SKM-1 (cell line): ENCODE measurements around the gene RCCD1.
"Not testable (repeated sequence)": the region's sequence is repeated elsewhere in the genome, so short reads cannot be mapped to it uniquely, and the experiment has no call there.

Experiments
- DNase-seq: peaks from one replicate; lab custom pipeline; 2025; ENCODE audit not compliant: unreplicated experiment; lab: John Stamatoyannopoulos, UW

RCCD1 gene

GRCh38 chr15:90918034-90918788 lies 36.5 kb upstream of the RCCD1 start:
- DNase-seq, result no peak

GRCh38 chr15:90918835-90919234 lies 35.8 kb upstream of the RCCD1 start:
- no peak for DNase-seq

GRCh38 chr15:90921887-90922286 lies 32.8 kb upstream of the RCCD1 start:
- DNase-seq, result no peak

DNA sequence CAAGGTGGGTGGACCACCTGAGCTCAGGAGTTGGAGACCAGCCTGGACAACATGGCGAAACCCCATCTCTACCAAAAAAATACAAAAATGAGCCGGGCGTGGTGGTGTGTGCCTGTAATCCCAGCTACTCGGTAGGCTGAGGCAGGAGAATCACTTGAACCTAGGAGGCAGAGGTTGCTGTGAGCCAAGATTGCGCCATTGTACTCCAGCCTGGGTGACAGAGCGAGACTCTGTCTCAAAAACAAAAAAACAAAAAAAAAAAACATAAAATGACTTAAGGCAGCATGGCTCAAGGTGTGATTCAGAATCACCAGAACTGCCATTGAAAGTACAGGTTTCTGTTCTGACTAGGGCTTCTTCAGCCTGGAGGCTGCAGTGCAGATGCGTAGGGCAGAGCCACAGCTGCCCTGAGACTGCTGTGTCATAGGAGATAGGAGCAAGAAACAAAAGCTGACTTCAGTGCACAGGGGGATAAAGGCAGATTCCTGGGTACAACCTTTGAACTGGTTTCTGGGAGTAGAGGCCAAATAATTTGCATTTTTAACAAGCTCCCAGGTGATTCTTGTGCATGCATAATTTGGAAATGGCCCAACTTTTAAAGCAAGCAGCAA lies 31.9 kb upstream of the RCCD1 start:
- not testable (repeated sequence) for DNase-seq

GRCh38 chr15:90924375-90924774 lies 30.3 kb upstream of the RCCD1 start:
- no peak for DNase-seq

- not testable (repeated sequence) for DNase-seq
Measured at GRCh38 chr15:90926766-90927165, 27.9 kb upstream of the RCCD1 start.

DNA sequence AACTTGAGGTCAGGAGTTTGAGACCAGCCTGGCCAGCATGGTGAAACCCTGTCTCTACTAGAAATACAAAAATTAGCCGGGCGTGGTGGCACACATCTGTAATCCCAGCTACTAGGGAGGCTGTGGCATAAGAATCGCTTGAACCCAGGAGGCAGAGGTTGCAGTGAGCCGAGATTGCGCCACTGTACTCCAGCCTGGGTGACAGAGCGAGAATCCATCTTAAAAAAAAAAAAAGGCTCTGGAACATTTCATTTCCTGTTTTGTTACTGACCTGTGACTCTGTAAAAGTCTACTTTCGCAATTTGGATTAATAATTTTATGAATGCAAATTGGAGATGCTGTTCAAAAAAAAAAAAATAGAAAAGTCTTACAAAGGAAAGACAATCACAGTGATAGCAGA lies 26.6 kb upstream of the RCCD1 start:
- not testable (repeated sequence) for DNase-seq

- DNase-seq, result no peak
Measured at GRCh38 chr15:90929246-90930019, 25.3 kb upstream of the RCCD1 start.

- DNase-seq, result no peak
Measured at GRCh38 chr15:90930861-90931574, 23.7 kb upstream of the RCCD1 start.

DNA sequence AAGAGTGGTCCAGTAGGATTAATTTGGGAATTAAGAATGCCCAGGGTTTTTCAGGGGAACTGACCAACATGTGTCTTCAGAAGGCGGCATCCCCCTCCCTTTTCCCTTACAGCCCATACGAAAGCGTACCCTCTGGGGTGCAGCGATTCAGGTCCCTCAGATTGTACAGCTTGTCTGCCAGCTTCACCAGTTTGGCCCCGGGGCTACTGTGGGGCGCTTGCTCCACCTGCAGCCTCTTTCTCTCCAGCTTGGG lies 23.2 kb upstream of the RCCD1 start:
- DNase-seq, result no peak

DNA sequence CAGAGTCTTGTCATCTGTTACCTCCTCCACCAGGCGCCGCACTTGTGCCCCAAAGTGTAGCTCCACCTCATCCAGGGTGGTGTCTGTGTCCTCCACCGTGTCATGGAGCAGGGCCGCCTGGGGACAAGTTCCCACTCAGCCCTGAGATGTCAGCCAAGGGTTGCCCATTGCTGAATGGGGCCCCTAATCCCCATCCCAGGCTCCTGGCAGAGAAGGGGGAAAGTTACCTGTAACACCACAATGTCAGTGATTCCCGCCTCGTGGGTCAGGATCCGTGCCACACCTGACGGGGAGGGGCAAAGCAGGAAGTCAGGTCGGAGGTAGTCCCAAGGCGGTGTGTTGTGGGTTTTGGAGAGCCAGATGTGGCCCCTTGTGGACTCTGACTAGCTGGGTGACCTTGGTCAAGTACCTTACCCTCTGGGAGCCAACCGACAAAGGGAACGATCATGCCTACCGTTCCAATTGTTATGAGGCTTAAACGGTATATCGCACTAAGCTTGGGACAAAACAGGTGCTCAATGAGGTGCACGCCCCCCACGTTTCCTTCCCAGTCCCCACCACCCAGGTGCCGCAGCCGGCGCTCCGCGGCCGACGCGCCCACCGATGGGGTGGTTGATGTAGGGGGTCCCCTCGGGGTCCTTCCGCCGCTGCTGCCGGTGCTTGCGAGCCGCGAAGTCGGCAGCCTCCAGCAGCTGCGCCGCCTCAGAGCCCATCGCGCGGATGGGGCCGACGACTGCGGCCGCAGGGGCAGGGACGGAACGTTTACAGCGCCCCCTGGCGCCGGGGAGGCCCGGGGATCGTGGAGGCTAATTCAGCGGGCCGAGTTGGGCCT lies 22.6 kb upstream of the RCCD1 start, which contains the start of gene HDDC3:
TSS of gene HDDC3 (minus strand) at position 722 of the 832 bp plus-strand sequence. CDS start at position 713, 9 bp downstream.
- DNase-seq, result peak; percentile 73

DNA sequence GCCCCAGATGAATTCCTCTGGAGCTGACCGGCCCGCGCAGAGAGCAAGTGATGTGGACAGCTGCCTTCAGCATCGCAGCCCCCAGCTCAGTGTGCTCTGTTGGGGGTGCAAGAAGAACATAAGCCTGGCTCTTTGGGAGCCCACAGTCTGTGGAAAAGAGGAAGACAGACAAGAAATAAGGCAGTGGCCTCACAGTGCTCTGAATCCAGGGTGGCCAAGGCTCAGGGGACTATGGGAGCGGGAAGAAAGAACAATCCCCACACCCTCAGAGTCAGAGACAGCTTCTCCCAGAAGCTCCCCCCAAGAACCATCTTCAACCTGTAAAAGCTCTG lies 22.1 kb upstream of the RCCD1 start:
- DNase-seq, result no peak

- DNase-seq, result no peak
Measured at GRCh38 chr15:90933301-90933700, 21.4 kb upstream of the RCCD1 start.

GRCh38 chr15:90934256-90934948 lies 20.3 kb upstream of the RCCD1 start:
- peak; percentile 61 for DNase-seq

- DNase-seq, result peak; percentile 67
Measured at GRCh38 chr15:90934949-90935751, 19.5 kb upstream of the RCCD1 start, which contains the start of gene UNC45A. Gene UNC45A, plus strand, starts transcription at chr15:90935285. Its CDS starts 40 bp downstream, at chr15:90935325.

GRCh38 chr15:90936823-90937222 lies 17.9 kb upstream of the RCCD1 start:
- DNase-seq, result no peak

DNA sequence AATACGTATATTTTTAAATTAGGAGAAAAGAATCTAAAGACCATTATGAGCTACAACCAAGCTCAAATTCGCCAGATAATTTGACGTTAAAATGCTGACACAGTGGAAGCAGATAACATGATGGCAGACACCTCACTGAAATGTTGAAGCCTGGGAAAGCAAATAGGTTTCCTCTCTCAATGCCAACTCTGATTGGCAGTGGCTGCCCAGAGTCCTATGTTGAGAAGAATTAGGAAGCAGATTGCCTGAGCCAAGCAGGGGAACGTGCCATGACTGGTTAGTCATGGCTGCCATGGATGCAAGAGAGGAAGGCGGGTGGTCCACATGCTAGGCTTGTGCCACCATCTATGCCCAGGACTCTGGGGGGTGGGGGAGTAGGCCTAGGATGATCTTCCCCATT lies 16.4 kb upstream of the RCCD1 start:
- DNase-seq, result no peak

GRCh38 chr15:90939756-90940155 lies 14.9 kb upstream of the RCCD1 start:
- DNase-seq, result no peak

DNA sequence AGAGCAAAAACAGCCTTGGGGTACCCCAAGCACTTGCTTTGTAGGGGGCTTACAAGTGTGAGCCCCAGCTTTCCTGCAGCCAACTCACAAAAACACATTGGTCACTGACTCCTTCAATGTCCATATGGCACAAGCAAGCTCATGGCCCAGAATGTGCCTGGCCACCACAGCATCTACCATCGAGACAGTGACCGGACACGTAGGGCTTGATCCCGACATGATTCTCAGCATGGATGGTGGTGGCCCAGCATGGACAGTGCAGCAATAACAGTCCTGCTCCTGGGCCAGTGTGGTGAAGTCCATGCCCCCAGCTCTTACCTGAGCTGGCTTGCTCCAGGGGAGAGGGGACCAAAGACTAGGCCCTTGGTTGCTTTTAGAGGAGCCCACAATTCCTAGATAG lies 13.6 kb upstream of the RCCD1 start:
- DNase-seq, result no peak
